ENCODE results near the gene FBXL14. TPM values are rescaled to one million over a fixed set of nuclear protein-coding genes. Genes with fewer than 3 reads are reported as not detected.
A peak's percentile ranks its signal among the peaks of the same experiment; 100 is the strongest.

The FBXL14 gene
- total RNA-seq, 1 experiment from 2014 or later, result 11.9 TPM

DNA sequence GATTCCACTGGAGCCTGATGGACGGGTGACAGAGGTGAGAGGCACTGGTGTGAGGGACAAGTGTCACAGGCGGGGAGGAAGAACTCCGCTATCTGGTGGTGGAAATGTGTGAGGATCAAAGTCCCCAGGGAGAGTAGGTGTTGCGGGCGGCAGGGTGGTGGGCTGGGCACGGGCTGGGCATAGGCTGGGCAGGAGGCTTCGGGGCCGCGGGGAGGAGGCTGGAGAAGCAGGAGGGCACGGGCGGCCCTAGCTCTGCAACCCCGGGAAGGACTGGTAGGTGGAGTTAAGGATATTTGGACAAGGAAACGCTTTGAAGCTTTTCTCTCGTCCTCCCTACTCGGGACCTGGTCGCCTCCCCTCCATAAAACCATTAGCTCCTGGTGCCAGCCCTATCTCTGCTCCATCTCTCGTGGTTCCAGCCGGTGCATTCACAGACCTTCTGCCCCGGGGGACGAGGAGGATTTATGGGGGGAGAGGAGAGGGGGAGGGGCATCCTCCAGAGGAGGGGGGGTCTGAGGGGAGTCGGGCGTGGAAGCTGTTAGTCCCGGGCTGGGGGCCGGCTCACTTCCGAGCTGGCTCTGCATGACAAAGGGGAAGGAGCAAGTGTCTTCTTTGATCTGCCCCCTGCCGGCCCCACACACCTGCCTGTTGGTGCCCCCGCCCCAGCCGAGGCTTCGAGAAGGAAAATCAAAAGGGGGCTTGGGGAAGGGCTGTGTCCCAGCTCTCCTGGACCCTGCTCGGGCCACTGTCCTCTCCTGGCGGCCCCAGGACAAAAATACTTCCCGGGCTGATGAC is 35.2 kb upstream of the FBXL14 start:
- Histone ChIP-seq H3K27me3 (no peaks in the 10 kb centered on the region), H3K9me3 (no peaks in the 10 kb centered on the region), H3K36me3 (peaks cover 76% of the 10 kb centered on the region), H3K4me3 (no peak overlapping the region)
- DNase-seq, result no peak

DNA sequence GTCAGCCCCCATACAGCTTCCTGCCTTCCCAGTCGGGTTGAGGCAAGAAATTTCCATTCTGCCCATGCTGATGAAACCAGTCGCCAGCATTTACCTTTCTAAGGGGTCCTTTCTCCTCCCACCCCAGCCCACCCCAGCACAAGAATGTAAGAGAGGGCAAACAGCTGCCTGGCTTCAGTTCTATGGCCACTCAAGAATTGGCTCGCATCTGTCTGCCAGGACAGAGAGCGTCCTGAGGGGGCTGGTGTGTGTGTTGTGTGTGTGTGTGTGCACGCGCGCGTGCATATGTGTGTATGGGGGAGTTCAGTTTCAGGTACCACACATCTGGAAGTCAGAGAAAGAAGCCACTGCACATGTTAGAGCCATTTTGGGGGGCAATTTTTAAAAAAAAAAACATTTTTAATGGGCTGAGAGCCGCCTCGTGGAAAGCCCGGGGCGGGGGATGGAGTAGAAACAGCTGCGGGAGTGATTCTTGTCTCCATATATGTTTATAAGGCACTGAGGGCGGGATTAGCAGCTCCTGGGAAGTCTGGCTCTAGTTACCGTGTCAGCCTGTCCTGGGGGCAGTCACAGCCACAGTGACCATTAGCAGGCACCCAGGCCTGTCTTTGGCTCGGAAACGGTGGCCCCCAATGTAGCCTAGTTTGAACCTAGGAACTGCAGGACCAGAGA is 34.4 kb upstream of the FBXL14 start, which contains the start of gene WNT5B:
Gene WNT5B (plus strand): TSS at position 566 of the 672 bp plus-strand sequence. CDS start 2,124 bp downstream, outside the sequence.
- no peaks in the 10 kb centered on the region for H3K9me3 ChIP-seq
- no peaks in the 10 kb centered on the region for H3K27me3 ChIP-seq
- H3K36me3 ChIP-seq, result peaks cover 75% of the 10 kb centered on the region
- no peak for DNase-seq
- H3K4me3 ChIP-seq, result no peak within 1 kb of the TSS

DNA sequence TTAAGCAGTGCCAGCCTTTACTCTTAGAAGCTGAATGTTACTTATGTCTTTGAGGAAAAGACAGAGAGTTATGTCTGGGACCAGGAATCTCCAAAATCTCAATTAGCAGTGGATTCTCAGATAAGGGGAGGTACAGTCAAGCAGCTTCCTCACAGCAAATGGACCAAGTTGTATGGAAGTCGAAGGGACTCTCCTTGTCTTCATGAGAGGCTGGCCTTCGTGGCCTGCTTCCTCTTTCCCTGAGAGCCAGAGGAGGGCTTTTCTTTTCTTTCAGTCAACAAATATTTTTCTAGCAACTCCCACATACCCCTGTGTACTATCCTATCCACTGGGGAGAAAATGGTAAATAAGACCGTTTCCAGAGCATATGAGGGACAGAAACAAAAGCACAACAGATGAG is 28.0 kb upstream of the FBXL14 start:
- Histone ChIP-seq H3K9me3 (no peaks in the 10 kb centered on the region), H3K4me3 (no peak overlapping the region), H3K36me3 (peaks cover 62% of the 10 kb centered on the region), H3K27me3 (no peaks in the 10 kb centered on the region)
- no peak for DNase-seq

DNA sequence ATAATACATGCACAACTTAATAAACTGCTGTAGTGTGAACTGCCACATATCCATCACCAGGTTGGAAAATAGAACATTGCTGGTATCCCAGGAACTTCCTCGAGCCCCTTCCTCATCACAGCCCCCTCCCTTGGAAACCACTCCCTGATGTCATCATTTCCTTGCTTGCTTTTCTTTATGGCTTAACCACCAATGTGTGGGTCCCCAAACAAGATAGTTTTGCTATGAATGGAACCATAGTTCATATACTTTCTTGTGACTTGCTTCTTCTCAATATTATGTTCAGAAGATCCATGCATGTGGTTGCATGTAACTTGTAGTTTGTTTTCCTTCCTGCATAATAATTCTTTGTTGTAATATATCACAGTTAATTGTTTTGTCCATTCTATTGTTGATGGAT is 25.7 kb upstream of the FBXL14 start:
- Histone ChIP-seq H3K9me3 (no peaks in the 10 kb centered on the region), H3K36me3 (peaks cover 69% of the 10 kb centered on the region), H3K4me3 (no peak overlapping the region), H3K27me3 (no peaks in the 10 kb centered on the region)
- DNase-seq, result no peak

DNA sequence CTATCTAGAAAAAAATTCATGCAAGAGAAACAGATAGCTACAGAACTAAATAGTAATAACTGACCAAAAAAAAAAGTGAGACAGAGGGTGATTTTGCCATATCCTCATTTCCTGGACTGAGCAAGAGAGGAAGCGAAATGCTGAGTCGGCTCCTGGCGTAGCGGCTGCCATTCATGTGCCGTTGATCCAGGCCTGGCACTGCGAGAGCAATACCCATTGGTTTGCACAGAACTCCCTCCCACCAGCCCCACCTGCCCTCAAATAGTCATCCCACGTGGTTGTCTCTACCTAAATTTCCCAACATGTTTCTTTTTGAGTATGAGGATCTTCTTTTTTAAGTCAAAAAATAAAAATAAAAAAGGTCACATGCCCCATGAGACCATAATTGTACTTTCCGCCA is 25.2 kb upstream of the FBXL14 start:
- peaks cover 69% of the 10 kb centered on the region for H3K36me3 ChIP-seq
- H3K4me3 ChIP-seq, result no peak overlapping the region
- no peaks in the 10 kb centered on the region for H3K9me3 ChIP-seq
- H3K27me3 ChIP-seq, result no peaks in the 10 kb centered on the region
- DNase-seq, result no peak

DNA sequence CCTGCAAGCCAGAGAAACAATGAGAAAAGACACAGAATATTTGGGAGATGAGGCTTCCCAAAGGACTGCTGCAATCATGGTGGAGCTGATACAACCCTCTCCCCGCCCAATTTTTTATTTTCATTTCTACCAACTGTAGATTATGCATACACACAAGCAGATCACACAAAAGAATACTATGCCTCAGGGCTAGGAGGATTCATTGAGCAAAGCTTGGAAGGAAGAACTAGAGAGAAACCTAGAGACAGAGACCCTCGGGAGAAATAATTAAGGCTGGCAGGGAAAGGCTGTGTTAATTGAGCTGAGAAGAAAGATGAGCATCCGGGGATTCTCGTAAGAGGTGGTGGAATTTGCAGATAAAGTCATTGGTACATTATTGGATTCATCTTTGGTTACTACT is 24.8 kb upstream of the FBXL14 start:
- no peak overlapping the region for H3K4me3 ChIP-seq
- DNase-seq, result no peak
- no peaks in the 10 kb centered on the region for H3K9me3 ChIP-seq
- H3K27me3 ChIP-seq, result no peaks in the 10 kb centered on the region
- peaks cover 70% of the 10 kb centered on the region for H3K36me3 ChIP-seq

DNA sequence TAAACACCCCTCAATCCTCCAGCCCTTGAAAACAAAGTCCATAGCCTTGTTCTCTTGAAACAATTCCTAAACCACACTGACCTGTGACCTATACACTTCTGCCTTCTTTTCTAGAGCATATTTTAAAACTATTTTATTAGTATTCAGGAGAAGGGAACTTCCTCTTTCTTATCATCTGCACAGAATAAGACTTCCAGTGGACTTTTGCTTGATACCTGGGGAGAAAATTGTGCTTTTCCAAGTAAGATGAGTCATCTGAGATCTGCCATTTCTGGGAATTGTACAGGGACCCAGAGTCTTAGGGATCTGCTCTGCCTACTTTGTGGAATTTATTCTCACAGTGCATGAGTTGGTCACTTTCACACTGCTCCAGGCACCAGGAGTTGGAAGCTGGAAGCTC is 24.1 kb upstream of the FBXL14 start:
- H3K9me3 ChIP-seq, result no peaks in the 10 kb centered on the region
- no peak overlapping the region for H3K4me3 ChIP-seq
- no peak for DNase-seq

DNA sequence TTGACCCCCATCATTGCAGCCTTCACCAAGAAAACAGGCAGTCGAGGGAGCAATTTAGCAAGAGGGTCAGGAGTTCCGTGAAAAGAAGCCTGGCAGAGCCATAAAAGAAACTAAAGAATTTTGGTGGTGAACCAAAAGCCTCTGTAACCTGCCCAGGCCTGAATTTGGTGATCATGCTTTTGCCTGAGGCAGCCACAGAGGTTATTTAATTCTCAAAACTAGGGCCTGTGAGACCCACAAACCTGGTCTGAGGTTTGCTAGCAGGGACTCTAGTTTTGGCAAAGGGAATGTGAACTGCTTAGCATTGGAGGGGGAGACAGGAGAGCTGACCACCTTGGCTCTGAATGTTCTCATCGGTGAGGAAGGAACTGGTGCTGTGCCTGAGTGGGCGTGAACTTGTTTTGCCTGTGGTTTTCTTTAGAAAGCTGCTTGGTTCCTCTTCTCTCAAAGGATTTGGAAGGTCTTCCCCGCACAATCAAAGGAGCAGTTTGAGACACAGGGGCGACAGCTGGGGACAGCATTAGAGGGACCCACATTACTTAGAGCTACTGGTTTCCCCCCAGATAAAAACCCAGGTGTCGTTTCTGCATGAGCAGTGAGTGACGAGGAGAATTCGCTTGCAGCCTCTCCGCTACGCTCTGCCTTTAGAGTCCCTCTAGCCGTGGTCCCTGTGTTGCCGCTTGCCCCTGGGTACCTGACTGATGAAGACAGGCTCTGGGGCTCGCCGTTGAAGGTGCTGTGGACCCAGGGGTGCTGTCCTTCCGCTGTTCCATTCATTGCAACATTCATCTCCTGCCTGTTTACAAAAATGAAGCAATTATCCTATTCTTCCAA is 22.1 kb upstream of the FBXL14 start:
- DNase-seq, result no peak
- Histone ChIP-seq H3K4me3 (no peak overlapping the region), H3K27me3 (no peaks in the 10 kb centered on the region)

More for the DNA sequence above, 24.1 kb upstream of the FBXL14 start:
- peaks cover 71% of the 10 kb centered on the region for H3K36me3 ChIP-seq
- H3K27me3 ChIP-seq, result no peaks in the 10 kb centered on the region

DNA sequence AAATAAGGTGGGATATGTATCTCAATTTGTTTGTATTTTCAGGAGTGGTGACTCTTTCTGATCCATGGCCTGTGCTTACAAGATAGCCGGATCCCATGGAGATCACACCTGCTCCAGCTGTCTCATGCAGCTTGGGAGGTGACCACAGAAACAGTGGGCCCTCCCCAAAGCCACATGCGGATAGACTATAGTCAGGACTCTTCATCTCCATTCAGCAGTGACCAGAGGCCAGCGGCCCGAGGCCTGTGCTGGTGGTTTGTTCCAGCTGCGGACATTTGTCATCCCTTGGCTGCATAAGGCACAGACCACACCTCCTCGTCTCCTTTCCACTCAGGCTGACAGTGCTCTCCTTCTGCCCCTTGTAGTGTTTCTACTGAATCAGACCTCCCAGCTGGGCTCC is 20.0 kb upstream of the FBXL14 start:
- DNase-seq, result no peak
- no peaks in the 10 kb centered on the region for H3K9me3 ChIP-seq
- no peaks in the 10 kb centered on the region for H3K27me3 ChIP-seq
- no peak overlapping the region for H3K4me3 ChIP-seq
- peaks cover 70% of the 10 kb centered on the region for H3K36me3 ChIP-seq

More for the DNA sequence above, 22.1 kb upstream of the FBXL14 start:
- Histone ChIP-seq H3K36me3 (peaks cover 68% of the 10 kb centered on the region), H3K9me3 (no peaks in the 10 kb centered on the region)

DNA sequence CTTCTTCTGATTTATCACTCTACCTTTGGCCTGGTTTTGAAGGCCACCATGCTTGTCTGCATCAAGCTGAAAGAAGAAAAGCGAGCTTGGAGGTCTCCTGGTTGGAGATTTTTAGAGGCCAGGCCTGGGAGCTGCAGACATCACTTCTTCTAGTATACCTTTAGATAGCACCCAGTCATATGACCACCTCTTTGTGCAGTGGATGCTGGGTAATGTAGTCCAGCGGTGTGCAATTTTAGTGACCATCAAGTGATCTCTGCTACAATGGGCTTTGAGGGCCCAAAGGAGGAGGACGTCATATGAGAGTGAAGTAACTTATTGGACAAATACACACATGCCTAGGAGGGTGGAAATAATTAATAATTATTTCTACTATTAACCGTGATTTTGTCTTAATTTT is 19.5 kb upstream of the FBXL14 start:
- Histone ChIP-seq H3K27me3 (no peaks in the 10 kb centered on the region), H3K36me3 (peaks cover 72% of the 10 kb centered on the region), H3K9me3 (no peaks in the 10 kb centered on the region), H3K4me3 (no peak overlapping the region)
- DNase-seq, result no peak

DNA sequence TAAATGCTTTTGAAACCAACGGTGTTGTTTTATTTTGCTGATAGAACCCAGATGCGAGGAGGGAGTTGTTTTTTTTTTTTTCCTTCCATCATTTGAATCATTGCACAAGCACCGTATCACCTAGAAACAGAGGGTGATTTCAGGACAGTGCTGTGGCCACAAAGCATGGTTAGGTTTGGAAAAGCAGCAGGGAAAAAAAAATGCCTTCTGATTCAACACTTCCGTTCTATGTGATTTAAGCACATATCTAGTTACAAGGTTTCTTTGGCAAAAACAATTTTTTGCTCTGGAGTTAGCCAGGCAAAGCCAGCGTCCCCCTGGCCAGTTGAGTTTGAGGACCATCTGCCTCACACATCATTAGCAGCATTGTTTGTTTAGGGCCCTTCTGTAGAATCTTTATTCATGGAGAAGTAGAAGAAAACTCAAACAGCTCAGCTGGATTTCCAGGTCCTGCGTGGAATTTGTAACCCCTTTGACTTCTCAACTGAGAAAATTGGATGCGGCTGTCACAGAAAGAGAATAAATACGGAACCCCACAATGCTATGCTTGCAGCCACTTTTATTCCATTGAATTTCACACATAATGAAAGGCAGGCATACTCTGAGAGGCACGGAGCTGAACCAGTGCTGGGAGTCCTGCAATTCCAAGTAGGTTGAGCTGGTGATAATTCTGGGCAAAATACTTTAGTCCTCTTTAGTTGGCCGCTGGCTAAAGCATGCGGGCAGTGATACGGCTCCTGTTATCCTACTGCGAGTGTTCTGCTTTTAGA is 17.6 kb upstream of the FBXL14 start:
- Histone ChIP-seq H3K9me3 (no peaks in the 10 kb centered on the region), H3K4me3 (no peak overlapping the region), H3K27me3 (no peaks in the 10 kb centered on the region), H3K36me3 (peaks cover 69% of the 10 kb centered on the region)
- no peak for DNase-seq

DNA sequence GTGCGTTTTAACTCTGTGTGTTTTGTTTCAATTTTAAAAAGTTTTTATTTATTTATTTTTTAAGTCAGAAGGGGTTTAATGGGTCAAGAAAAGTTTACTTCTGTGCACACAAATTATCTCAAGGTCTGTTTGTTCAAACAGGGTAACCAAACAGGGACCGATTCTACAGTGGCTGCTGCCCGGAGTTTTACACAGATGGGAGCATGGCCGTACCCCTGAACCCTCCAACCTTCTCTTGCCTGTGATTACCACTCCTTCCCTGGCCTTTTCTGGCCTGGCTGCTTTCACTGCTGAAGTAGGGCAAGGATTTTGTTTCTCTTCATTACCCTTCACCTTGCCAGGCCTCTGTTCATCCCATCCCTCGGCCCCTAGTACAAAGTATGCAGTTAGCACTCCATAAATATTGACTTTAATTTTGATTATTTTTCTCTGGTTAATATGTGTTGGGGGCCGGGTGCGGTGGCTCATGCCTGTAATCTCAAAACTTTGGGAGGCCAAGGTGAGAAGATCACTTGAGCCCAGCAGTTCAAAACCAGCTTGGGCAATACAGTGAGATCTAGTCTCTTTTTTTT is 15.8 kb upstream of the FBXL14 start:
- Histone ChIP-seq H3K9me3 (no peaks in the 10 kb centered on the region), H3K27me3 (no peaks in the 10 kb centered on the region), H3K4me3 (no peak overlapping the region), H3K36me3 (peaks cover 54% of the 10 kb centered on the region)
- no peak for DNase-seq

DNA sequence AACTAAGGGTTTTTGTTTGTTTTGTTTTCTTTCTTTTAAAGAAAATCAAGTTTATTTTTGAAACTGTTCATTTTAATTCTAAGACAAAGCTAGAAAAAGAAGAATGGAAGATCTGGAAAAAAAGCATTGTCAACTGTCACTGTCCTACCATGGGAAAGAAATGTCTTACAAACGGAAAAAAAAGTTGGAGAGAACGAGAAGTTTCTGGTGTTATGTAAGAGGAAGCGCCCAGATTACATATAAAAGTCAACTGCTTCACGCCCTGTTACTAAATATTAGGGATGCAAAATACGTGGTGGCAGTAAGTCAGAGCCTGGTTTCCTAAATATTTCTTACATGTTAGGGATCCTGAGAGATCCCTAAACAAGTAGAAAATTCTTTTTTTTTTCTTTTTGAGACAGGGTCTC is 14.3 kb upstream of the FBXL14 start:
- H3K36me3 ChIP-seq, result peaks cover 44% of the 10 kb centered on the region
- H3K4me3 ChIP-seq, result no peak overlapping the region
- DNase-seq, result no peak
- H3K27me3 ChIP-seq, result no peaks in the 10 kb centered on the region
- no peaks in the 10 kb centered on the region for H3K9me3 ChIP-seq

DNA sequence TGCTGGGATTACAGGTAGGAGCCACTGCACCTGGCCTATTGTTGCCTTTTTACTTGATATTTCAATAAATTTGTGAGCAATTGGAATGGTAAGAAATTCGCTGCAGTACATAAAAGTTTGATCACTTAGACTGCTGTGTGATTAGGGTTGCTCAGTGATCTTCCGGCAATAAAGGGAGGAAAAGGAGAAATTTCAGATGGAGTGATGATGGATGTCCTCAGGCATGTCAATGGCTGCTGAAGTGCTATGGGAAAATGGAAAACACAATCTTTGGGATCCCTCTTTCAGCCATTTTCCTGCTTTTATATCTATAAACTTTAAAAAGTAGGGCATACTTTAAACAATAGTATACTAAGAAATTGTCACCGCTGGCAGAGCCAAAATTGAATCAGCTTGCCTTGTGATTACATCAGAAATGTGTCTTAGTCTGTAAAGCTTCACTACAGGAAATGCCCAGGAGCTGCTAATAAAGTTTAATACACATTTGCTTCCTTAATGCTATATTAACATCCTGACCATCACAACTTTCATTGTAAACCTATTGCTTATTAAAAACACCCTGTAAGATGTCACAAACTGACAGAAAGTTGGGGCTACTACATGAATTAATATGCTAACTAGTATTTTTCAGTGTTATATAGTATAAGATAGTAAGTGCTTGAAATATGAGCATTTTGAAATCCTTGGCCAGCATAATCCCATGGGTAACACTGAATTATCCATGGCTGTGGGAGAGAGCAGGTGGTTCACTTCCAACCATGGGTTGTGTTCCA is 13.7 kb upstream of the FBXL14 start:
- no peaks in the 10 kb centered on the region for H3K27me3 ChIP-seq
- H3K36me3 ChIP-seq, result peaks cover 44% of the 10 kb centered on the region
- DNase-seq, result no peak
- no peaks in the 10 kb centered on the region for H3K9me3 ChIP-seq
- no peak overlapping the region for H3K4me3 ChIP-seq

DNA sequence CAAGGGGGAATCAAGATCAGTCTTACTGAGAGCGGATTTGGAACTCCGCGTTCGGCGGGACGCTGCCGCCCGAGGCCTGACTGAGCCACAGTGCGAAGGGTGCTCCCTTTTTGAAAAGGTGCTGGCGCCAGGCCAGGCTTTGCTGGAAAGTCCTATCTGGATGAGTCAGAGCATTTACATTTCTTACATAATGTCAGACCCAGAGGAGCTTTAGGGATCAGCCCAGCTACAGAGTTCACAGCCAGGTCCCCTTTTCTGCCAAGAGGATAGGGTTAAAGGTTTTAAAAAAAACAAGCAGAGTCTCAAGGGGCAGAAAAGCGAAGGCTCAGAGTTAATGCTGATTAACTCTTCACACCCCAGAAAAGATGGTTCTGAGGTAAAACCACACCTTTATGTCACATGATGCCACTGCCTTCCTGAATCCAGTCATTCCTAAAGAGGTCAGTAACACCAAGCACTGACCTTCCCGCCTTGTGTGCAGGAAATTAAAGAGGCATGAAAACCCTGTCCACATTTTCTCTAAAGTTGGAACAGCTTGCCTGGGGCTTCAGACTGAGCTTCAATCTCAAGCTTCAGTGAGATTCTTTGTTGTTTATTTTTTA is 11.7 kb upstream of the FBXL14 start:
- Histone ChIP-seq H3K9me3 (no peaks in the 10 kb centered on the region), H3K4me3 (peak overlapping the region; percentile 12), H3K27me3 (no peaks in the 10 kb centered on the region), H3K36me3 (peaks cover 48% of the 10 kb centered on the region)
- peak; percentile 97 for DNase-seq
